ENCODE measurements around the gene RAB11FIP2. TPM values are rescaled to one million over a fixed set of nuclear protein-coding genes. Genes with fewer than 3 reads are reported as not detected.

RAB11FIP2 gene
- total RNA-seq, 1 donor from 2014 or later, result 13.1 TPM

DNA sequence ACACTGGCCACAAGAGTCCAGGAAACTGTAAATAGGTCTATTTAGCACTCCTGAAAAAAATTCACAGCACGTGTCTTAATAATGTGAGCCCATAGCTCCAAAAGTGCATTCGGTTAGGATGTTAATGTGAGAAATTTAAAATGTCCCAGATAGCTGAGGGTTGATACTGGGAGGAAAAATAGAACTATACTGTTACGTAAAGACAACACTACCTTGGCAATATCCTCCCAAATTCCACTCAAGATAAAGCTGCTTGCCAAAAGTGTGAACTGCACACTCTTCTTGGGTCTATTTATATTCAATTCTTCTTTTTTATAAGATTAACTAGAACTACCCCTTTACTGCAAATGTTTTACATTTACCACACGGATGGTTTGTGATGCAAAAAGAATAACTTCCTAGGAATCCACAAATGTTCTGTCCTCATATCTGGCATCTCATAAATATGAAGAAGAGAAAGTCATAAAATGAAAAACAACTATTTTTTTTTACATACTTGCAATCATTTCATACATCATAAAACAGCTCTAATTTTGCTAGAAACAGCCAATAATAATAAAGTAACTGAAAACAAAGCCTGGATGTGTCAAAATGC lies 10.4 kb downstream of the RAB11FIP2 start:
- ATAC-seq, result no peak
- intact Hi-C loops (cut with micrococcal nuclease), result no loop called here
- DNase-seq, result no peak

DNA sequence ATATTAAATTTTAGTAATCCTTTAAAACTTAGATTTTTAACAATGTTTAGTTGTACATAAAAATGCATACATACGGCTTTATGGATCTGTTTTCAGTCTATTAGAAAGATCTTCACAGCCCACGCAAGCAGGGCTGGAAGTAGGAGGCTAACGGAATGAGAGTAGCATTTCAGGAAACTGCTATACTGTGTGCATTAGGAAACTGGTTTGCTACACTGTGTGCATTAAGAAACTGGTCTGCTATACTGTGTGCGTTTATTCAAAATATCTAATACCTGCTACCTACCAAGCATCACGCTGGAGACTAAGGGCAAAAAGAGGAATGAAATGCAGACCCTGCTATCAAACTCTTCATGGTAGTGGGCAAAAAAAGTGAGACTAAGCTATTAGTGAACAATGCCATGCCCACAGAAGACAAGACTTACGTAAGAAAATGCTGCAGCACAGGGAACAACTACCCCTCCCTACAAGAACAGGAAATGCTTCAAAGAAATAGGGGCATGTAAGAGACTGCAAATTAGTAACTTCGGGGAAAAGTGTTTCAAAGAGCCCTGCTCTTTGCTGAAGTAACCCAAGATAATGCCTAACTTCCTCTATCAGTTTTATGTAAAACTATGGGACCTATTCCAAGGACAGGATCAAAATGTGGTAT lies 11.3 kb downstream of the RAB11FIP2 start:
- ATAC-seq (peak; percentile 45), DNase-seq (no peak)
- intact Hi-C loops (cut with micrococcal nuclease), result no loop called here

DNA sequence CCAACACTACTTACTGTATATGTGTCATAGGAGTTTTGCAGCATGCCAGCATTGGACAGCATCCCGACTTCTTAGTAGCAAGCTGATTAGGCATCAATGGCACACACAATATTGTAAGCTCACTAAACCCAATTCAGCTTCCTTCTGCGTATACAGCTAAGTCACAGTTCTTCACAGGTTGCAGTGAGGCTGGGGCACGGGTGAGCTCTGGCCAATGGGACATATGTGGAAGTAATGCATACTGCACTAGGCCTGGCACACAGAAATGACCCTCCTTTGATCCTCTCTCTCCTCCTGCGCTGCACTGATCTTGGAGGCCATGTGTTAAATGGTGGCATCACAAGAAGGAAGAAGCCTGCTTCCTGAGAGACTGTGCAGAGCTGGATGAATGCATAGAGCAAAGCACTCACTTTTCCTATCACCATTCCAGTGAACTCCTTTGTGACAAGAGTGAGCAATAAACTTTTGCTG lies 11.9 kb downstream of the RAB11FIP2 start:
- no peak for DNase-seq
- peak; percentile 19 for ATAC-seq
- intact Hi-C loops (cut with micrococcal nuclease), result no loop called here

DNA sequence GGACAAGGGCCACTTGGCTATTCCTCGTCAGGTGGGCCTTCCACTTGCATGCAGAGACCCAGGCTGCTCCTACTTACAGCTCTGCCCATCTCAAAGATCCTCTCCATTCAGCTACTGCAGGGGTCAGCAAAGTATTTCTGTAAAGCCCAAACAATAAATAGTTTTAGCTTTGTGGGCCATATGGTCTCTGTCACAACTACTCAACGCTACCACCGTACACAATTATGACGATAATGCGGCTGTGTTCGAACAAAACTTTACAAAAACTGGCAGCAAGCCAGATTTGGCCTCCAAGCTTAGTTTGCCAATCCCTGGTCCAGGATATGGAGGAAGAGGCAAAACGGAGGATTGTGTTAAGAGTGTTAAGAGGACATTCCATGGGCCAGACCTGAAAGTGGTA lies 12.8 kb downstream of the RAB11FIP2 start:
- intact Hi-C loops (cut with micrococcal nuclease), result no loop called here
- ATAC-seq (no peak), DNase-seq (no peak)

DNA sequence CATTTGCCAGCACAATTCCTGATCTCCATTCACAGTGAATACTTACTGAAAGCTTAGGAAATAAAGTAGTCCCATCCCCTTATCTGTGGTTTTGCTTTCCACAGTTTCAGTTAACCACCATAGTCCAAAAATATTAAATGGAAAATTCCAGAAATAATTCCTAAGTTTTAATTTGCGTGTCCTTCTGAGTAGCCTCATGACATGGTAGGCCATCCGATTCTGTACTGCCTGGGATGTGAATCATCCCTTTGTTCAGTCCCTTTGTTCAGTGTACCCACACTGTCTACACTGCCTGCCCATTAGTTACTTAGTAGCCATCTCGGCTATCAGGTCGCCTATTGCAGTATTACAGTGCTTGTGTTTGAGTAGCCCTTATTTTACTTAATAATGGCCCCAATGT lies 14.2 kb downstream of the RAB11FIP2 start:
- intact Hi-C loops (cut with micrococcal nuclease), result no loop called here
- ATAC-seq, result no peak
- DNase-seq, result no peak

DNA sequence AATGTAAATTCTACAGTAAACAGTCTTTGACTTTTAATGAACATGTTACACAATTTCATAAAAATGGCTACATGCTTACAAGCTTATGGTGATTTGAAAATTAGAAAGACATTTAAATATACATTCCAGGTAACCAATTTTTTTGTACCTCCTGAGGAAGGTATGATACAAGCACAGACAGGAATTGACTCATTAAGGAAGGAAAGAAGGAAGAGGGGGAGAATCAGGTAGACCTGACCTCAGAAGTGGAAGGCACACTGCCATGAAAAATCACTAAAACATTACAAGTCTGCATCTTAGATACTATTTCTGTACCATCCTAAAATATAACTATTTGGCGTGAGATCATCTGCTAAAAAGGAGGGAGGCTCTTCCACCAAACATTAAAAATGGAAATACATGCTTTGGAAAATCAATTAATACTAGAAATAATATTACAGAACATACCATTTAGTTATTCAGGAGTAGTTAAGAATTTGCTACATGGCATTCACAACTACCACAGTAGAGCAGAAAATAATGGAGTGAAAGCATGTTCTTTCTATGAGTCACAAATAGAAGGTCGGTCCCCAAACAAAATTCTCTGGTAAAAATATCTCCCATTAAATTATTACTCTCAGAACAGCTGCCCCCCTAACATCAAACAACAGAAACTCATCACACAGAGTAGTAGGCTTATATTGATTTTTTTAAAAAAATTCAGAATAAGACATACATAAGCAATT lies 15.2 kb downstream of the RAB11FIP2 start:
- DNase-seq, result no peak
- intact Hi-C loops (cut with micrococcal nuclease), result no loop called here
- ATAC-seq, result no peak

DNA sequence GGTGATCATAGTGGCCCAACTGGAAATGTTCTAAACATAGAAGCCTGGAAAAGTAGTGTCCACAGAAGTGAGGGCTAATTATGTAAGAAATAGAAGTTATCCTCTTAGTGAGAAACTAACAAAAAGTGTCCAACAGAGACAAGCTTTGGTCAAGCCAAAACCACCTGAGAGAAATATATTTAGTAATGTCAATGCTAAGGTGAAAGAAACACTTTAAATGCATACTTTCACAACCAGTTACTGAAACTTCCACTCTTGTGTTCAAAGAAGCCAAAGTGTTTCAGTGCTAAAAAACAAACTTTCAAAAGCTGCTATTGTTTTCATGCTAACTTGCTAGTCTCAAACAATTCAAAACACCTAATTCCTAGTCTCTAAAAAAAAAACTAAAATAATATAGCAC lies 18.1 kb downstream of the RAB11FIP2 start:
- DNase-seq (no peak), ATAC-seq (no peak)
- intact Hi-C loops (cut with micrococcal nuclease), result no loop called here

DNA sequence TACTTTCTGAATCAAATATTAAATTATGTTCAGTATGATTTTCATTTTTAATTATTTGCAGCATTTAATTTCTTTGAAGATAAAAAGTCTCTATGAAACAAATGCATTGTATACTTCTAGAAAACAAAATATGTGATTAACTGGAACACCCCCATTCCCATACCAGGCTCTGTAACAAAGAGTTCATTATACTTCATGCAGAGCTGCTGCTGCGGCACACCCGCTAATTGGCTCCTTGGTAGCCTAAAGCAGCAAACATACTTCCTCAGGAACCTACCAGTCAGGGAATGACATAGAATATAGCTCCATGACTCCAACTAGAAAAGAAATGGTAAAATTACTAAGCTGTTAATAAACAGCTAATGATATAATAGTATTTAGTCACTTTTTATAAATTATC lies 19.3 kb downstream of the RAB11FIP2 start:
- intact Hi-C loops (cut with micrococcal nuclease), result no loop called here
- ATAC-seq (no peak), DNase-seq (no peak)

DNA sequence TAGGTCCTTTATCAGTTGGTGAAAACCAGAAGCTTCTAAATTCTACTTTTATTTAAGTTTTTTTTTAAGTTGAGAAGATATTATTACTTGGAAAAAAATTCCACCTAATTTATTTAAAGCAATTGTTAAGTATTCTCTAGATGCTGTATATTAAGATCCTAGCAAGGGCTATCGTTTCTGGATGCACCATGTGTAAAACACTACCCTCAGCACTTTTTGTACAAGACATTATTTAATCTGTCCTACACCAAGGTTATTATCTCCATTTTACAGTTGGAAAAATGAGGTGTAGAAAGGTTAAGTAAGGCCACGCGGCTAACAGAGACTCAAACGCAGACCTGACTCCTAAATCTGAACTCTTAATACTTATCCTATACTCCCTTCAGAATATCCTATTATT lies 19.8 kb downstream of the RAB11FIP2 start:
- no peak for ATAC-seq
- intact Hi-C loops (cut with micrococcal nuclease), result no loop called here
- DNase-seq, result no peak

DNA sequence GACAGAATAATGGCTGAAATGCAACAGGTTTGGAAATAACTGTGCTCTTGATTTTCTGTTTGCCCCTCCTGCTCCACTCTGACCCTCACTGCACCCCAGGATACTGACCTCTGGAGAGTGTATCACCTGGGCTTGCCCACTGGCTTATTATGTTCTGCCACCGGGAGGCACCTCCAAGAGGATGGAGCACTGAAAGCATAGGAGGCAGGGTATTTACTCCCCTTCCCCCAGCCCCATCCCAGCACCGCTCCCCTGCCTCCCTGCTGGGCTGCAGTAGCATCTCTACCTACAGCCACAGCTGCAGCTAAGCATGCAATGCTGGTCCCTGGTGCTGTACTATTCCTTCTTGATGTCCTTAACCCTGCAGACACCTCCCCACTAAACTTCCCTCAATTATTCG lies 26.4 kb downstream of the RAB11FIP2 start:
- intact Hi-C loops (cut with micrococcal nuclease), result no loop called here
- ATAC-seq (no peak), DNase-seq (no peak)

DNA sequence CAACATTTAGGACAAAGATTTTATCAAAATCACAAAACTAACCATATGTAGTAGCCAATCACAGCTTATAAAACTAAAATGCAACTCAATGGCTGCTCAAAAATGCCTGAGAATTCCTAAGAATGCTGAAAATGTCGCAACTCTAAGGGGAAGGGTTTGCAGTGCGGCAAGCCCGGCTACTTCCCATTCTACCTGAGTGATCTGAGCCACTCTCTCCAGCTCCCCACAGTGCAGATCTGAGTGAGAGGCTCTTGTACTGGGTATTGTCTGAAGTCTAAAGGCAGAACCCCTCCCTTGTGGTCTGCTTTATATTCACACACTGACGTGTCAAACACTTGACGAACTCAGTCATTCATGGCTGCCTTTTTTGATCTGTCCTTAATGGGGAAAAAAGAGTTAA lies 28.9 kb downstream of the RAB11FIP2 start:
- ATAC-seq, result no peak
- DNase-seq, result no peak
- intact Hi-C loops (cut with micrococcal nuclease), result no loop called here

DNA sequence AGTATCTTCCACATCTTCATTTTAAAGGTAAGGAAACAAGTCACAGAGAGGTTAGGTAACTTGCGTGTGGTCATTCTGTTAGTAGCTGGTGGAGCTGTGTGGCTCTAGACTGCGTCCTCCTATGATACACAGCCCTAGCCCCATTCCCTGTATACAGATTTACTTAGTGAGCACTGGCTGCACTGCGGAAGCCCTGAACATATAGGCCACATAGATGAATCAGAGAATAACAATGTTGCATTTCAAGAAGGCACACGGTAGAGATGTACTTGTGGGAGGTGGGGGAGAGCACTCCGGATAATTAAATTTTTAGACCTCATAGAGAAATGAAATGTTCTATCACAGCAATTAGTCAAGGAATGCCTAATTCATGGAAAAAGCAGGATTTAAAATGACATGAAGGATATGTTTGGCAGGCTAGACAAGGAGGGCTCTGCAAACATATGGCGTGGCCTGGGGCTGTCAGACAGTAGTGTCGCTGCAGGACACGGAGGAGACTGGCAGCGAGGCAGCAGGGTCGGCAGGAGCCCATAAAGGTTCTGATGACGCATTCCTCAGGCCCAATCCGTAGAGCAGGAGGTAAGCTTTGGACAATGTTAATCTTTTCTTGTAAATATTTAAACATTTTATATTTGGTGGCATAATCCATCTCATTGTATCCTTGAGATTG lies 29.5 kb downstream of the RAB11FIP2 start:
- DNase-seq (no peak), ATAC-seq (no peak)
- intact Hi-C loops (cut with micrococcal nuclease), result no loop called here

DNA sequence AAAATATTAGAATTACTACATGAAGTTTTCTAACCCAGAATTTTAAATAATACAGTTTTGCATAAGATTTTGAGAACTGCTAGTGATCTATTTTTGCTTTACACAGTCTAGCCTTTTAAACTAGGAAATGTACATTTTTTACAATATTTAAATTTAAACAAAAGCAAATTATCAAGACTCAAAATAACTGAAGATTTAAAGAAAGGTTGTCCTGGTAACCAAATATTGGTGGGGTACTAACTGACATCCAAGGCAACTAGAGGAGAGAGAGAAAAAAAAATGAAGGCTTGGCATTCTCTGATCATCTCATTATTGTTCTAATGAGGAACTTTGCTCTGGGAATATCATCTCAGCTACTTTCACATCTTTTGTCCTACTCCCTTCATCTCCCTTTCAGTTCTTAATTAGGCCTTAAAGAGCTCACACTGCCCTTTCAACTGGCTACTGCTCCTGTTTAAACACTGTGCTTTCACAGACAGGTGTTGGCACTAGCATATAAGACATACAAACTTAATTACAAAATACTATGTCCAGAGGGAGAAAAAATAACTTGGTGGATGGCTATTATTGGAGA lies 33.7 kb downstream of the RAB11FIP2 start:
- DNase-seq, result no peak
- no peak for ATAC-seq
- intact Hi-C loops (cut with micrococcal nuclease), result no loop called here

DNA sequence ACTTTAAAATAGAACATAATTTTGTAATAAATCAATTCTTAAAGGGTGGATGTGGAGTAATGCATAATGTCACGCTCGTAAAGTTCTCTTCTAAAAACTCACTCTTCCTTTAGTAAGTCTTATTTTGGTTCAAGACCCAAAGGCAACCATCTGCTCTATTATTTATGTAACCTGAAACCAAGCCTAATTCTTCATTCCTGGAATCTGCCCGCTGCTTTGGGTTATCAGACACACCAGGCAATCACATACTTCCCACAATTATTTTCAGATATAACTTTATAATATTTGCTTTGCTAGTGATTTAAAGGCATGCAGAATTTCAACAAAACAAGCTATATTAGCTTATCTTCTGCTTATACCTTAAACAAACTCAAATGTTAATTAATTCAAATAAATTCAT lies 39.0 kb downstream of the RAB11FIP2 start:
- DNase-seq, result no peak
- no peak for ATAC-seq
- intact Hi-C loops (cut with micrococcal nuclease), result no loop called here

DNA sequence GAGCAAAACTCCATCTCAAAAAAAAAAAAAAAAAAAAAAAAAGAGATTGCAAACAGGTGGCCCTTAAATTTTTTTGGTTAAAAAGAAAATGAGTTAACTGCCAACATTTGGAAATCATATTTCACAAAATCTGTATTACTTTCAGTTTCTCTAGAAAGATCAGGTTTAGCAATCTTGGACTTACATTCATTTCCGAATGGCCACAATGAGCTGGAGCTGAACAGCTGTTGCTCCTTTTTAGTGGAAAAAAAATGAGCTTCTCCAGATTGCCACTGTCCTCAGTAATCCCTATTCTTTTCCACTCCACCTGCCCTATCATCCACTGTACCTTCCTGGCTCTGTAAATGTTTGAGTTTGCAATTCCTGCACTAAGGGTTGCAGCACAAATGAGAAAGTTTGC lies 43.6 kb downstream of the RAB11FIP2 start:
- intact Hi-C loops (cut with micrococcal nuclease), result no loop called here
- DNase-seq (no peak), ATAC-seq (no peak)

DNA sequence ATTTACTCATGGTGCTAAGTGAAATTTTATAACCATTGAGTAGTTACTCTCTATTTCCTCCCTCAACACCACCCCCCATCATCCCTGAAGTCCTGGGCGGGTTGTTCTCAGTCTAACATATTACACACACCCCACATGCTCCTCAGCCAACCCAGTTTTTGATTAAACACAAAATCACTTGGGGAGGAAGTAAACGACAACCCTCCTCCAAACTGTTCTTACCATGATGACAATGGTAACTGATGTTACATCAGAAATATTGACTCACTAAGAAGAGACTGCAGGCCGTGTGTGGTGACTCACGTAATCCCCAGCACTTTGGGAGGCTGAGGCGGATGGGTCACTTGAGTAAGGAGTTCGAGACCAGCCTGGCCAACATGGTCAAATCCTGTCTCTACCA lies 44.2 kb downstream of the RAB11FIP2 start:
- ATAC-seq (no peak), DNase-seq (no peak)
- intact Hi-C loops (cut with micrococcal nuclease), result no loop called here

DNA sequence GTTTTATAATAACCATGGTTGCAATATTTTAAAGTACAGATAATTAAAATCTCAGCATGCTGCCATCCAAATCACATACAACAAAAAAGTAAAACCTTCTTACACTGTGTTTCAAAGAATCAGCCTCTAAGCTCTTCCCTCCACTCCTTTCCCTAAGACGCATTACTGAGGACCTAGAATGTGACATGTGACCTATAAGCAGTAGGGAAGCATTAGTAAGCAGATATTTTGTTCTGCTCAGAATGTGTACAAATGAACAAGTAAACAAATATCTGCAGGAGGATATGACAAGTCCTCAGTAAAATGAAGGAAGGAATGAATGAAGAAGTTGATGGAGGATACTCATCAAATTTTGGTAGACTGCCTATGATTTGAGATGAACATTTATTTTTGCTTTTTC lies 49.1 kb downstream of the RAB11FIP2 start:
- ATAC-seq (no peak), DNase-seq (no peak)
- intact Hi-C loops (cut with micrococcal nuclease), result no loop called here

DNA sequence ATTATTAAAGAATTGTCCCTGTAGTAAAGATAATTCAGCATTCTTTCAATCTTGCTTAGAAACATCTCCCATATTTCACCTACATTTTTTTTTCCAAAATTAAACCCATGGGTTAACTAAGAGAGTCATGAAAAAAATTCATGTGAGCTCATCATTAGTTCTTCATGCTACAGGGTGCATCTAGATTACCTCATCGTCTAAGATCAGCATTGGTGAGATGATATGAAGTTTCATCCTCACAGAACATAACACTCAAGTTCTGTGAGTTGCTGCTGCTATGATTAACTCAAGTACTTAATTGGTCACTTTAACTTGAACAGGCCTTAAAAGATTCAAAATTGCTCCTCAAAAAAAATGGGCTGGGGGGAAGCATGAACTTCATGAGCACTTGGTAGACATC lies 50.0 kb downstream of the RAB11FIP2 start:
- intact Hi-C loops (cut with micrococcal nuclease), result no loop called here
- ATAC-seq (no peak), DNase-seq (no peak)

DNA sequence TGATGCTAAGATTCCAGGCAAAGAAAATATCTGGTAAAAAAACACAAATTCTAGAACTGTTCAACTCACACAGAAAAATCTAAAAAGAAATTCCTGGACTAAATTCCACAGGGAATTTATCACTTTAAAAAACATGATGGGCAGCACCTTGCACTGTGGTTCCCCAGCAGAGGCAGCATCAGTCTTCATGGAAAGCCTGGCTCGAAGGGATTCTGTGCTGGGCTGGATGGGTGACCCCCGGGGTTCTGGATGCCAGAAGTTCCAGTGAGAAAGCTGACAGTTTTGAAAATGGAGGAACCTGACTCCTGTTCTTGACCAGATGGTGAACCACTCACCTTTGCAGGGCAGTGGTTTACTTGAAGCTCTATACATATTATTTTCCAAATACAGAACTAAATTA lies 52.0 kb downstream of the RAB11FIP2 start:
- no peak for DNase-seq
- intact Hi-C loops (cut with micrococcal nuclease), result no loop called here

DNA sequence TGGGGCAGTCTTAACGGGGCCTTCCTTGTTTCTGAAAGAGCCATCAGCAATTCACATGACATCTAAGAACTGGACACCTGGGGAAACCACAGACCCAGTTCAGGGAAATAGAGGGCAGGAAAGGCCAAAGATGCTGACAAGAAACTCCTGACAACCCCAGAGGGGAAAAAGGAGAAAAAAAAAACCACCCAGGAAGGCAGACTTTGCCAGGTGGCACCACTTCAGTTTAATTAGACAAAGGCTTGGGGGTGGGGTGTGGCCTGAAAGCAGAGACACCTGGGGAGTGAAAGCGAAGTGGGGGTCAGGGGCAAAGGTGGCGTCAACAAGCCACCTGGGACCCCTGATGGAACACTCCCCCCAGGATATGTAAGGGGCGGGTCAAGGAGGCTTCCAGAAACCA lies 53.6 kb downstream of the RAB11FIP2 start:
- ATAC-seq (no peak), DNase-seq (no peak)
- intact Hi-C loops (cut with micrococcal nuclease), result no loop called here

More for the DNA sequence above, 52.0 kb downstream of the RAB11FIP2 start:
- ATAC-seq, result no peak
